Lower leg skin (tissue), 3 donors: ENCODE results near the gene RAPGEF6.

Experiments used
- POLR2A ChIP-seq, 2 donors: fragments of 450-650 bp; IDR thresholded peaks; one replicate each; pipeline ENCODE4 v1.6.1; 2016 to 2017; ENCODE audit warnings: antibody characterized with exemption in 2 of 2, mild to moderate bottlenecking in 1 of 2, moderate library complexity in 1 of 2
- TF ChIP-seq, protein P1 (sequence below), 3 donors: fragments of 450-650 bp; IDR thresholded peaks; one replicate each; pipeline ENCODE4 v1.5.1; 2016; ENCODE audit warnings: antibody characterized with exemption in 3 of 3, mild to moderate bottlenecking in 3 of 3, moderate library complexity in 2 of 3

DNA sequence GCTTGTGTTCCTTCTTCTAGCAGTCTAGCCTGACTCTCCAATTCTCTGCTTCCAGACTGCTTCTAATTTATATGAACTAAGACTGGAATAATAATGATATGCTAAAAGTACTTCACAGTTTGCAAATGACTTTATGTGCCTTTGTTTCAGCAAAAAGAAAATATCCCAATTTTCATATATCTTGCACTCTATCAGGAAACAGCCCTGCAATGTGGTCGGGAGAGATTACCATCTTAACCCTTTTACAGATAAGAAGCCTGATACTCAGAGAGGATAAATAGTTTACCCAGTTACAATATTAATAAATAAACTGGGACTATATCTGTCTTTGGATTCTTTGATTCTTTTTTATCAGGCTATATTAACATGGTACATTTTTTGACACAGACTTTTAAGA, 245.2 kb downstream of the RAPGEF6 start:
- TF ChIP-seq, protein P1, sequence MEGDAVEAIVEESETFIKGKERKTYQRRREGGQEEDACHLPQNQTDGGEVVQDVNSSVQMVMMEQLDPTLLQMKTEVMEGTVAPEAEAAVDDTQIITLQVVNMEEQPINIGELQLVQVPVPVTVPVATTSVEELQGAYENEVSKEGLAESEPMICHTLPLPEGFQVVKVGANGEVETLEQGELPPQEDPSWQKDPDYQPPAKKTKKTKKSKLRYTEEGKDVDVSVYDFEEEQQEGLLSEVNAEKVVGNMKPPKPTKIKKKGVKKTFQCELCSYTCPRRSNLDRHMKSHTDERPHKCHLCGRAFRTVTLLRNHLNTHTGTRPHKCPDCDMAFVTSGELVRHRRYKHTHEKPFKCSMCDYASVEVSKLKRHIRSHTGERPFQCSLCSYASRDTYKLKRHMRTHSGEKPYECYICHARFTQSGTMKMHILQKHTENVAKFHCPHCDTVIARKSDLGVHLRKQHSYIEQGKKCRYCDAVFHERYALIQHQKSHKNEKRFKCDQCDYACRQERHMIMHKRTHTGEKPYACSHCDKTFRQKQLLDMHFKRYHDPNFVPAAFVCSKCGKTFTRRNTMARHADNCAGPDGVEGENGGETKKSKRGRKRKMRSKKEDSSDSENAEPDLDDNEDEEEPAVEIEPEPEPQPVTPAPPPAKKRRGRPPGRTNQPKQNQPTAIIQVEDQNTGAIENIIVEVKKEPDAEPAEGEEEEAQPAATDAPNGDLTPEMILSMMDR (IDR thresholded peaks at IDR 0.05) = no peak
- TF ChIP-seq POLR2A (IDR thresholded peaks at IDR 0.05) = no peak
